IPS-20b (cell line): ENCODE results near the gene TRIM71.

ENCODE experiments used
- H3K27ac ChIP-seq: one replicate; pipeline ENCODE4 v1.5.1; 2013; ENCODE audit warnings: low read length
- H3K27me3 ChIP-seq: 2 replicates; pipeline ENCODE4 v1.6.1; 2013; ENCODE audit warnings: mild to moderate bottlenecking, low read length, inconsistent platforms; ENCODE audit not compliant: insufficient read depth
- H3K36me3 ChIP-seq: 2 replicates; pipeline ENCODE4 v1.6.1; 2013; ENCODE audit warnings: low read depth, mild to moderate bottlenecking, inconsistent platforms, low read length, moderate library complexity; ENCODE audit not compliant: insufficient read depth
- H3K4me1 ChIP-seq: 2 replicates; pipeline ENCODE4 v1.6.1; 2013; ENCODE audit warnings: mild to moderate bottlenecking, control low read depth, inconsistent platforms, low read length, moderate library complexity; ENCODE audit not compliant: insufficient read depth
- H3K4me3 ChIP-seq: 2 replicates; pipeline ENCODE4 v1.5.1; 2013; ENCODE audit warnings: mild to moderate bottlenecking, low read length, inconsistent platforms
- H3K9ac ChIP-seq: 2 replicates; pipeline ENCODE4 v1.6.1; 2013; ENCODE audit warnings: low read depth, mild to moderate bottlenecking, inconsistent platforms, low read length, moderate library complexity
- H3K9me3 ChIP-seq: 2 replicates; pipeline ENCODE4 v1.6.1; 2013; ENCODE audit warnings: mild to moderate bottlenecking, low read depth, low read length, inconsistent platforms; ENCODE audit not compliant: insufficient read depth

TRIM71 gene

GRCh38 chr3:32885283-32885901, 67.6 kb downstream of the TRIM71 start:
- Histone ChIP-seq H3K4me1 (peaks cover 15% of the 10 kb centered on the region), H3K9me3 (no peaks in the 10 kb centered on the region), H3K9ac (no peak overlapping the region), H3K36me3 (peaks cover 99% of the 10 kb centered on the region), H3K4me3 (no peak overlapping the region), H3K27ac (no peak overlapping the region), H3K27me3 (no peaks in the 10 kb centered on the region)

- H3K36me3 ChIP-seq: peaks cover 100% of the 10 kb centered on the region
- no peak overlapping the region for H3K9ac ChIP-seq
- peaks cover 15% of the 10 kb centered on the region for H3K4me1 ChIP-seq
- no peak overlapping the region for H3K27ac ChIP-seq
- no peaks in the 10 kb centered on the region for H3K27me3 ChIP-seq
- H3K9me3 ChIP-seq: no peaks in the 10 kb centered on the region
- H3K4me3 ChIP-seq: no peak overlapping the region
Observed at GRCh38 chr3:32886296-32886695, 68.5 kb downstream of the TRIM71 start.

- Histone ChIP-seq H3K27ac (no peak overlapping the region), H3K9me3 (no peaks in the 10 kb centered on the region), H3K4me1 (peaks cover 15% of the 10 kb centered on the region), H3K36me3 (peaks cover 100% of the 10 kb centered on the region), H3K27me3 (no peaks in the 10 kb centered on the region), H3K4me3 (no peak overlapping the region), H3K9ac (no peak overlapping the region)
Observed at GRCh38 chr3:32886911-32887310, 69.1 kb downstream of the TRIM71 start.

GRCh38 chr3:32888739-32889138, 70.9 kb downstream of the TRIM71 start:
- Histone ChIP-seq H3K27ac (no peak overlapping the region), H3K27me3 (no peaks in the 10 kb centered on the region), H3K4me1 (peaks cover 5% of the 10 kb centered on the region; the same call in 1 of the 2 replicates), H3K4me3 (no peak overlapping the region), H3K9me3 (no peaks in the 10 kb centered on the region), H3K36me3 (peaks cover 100% of the 10 kb centered on the region), H3K9ac (no peak overlapping the region)

- peaks cover 2% of the 10 kb centered on the region; the same call in 1 of the 2 replicates for H3K4me1 ChIP-seq
- no peak overlapping the region for H3K27ac ChIP-seq
- peaks cover 100% of the 10 kb centered on the region for H3K36me3 ChIP-seq
- no peaks in the 10 kb centered on the region for H3K27me3 ChIP-seq
- H3K9ac ChIP-seq: no peak overlapping the region
- H3K9me3 ChIP-seq: no peaks in the 10 kb centered on the region
- no peak overlapping the region for H3K4me3 ChIP-seq
Observed at GRCh38 chr3:32890420-32891276, 72.9 kb downstream of the TRIM71 start.

GRCh38 chr3:32891365-32891764, 73.6 kb downstream of the TRIM71 start:
- Histone ChIP-seq H3K9ac (no peak overlapping the region), H3K27ac (no peak overlapping the region), H3K36me3 (peaks cover 100% of the 10 kb centered on the region), H3K9me3 (no peaks in the 10 kb centered on the region), H3K27me3 (no peaks in the 10 kb centered on the region), H3K4me1 (no peaks in the 10 kb centered on the region), H3K4me3 (no peak overlapping the region)

GRCh38 chr3:32892625-32893598, 75.1 kb downstream of the TRIM71 start:
- Histone ChIP-seq H3K36me3 (peaks cover 98% of the 10 kb centered on the region), H3K4me1 (peaks cover 1% of the 10 kb centered on the region; the same call in 1 of the 2 replicates)

GRCh38 chr3:32894977-32895376, 77.2 kb downstream of the TRIM71 start:
- H3K36me3 ChIP-seq: peaks cover 92% of the 10 kb centered on the region
- H3K4me1 ChIP-seq: peaks cover 7% of the 10 kb centered on the region; the same call in 1 of the 2 replicates
- no peak overlapping the region for H3K9ac ChIP-seq
- H3K27ac ChIP-seq: no peak overlapping the region
- H3K9me3 ChIP-seq: no peaks in the 10 kb centered on the region
- no peaks in the 10 kb centered on the region for H3K27me3 ChIP-seq
- H3K4me3 ChIP-seq: no peak overlapping the region

More at GRCh38 chr3:32892625-32893598, 75.1 kb downstream of the TRIM71 start:
- H3K27me3 ChIP-seq: no peaks in the 10 kb centered on the region
- no peak overlapping the region for H3K4me3 ChIP-seq
- H3K27ac ChIP-seq: no peak overlapping the region
- no peak overlapping the region for H3K9ac ChIP-seq
- no peaks in the 10 kb centered on the region for H3K9me3 ChIP-seq

GRCh38 chr3:32895701-32896100, 77.9 kb downstream of the TRIM71 start:
- H3K9ac ChIP-seq: no peak overlapping the region
- H3K27me3 ChIP-seq: no peaks in the 10 kb centered on the region
- no peaks in the 10 kb centered on the region for H3K9me3 ChIP-seq
- H3K4me3 ChIP-seq: no peak overlapping the region
- H3K36me3 ChIP-seq: peaks cover 85% of the 10 kb centered on the region
- H3K4me1 ChIP-seq: peaks cover 7% of the 10 kb centered on the region; the same call in 1 of the 2 replicates
- no peak overlapping the region for H3K27ac ChIP-seq

GRCh38 chr3:32896143-32896542, 78.3 kb downstream of the TRIM71 start:
- Histone ChIP-seq H3K4me1 (peaks cover 7% of the 10 kb centered on the region; the same call in 1 of the 2 replicates), H3K36me3 (peaks cover 80% of the 10 kb centered on the region), H3K27me3 (no peaks in the 10 kb centered on the region), H3K4me3 (no peak overlapping the region), H3K9ac (no peak overlapping the region), H3K27ac (no peak overlapping the region), H3K9me3 (no peaks in the 10 kb centered on the region)

- peaks cover 7% of the 10 kb centered on the region; the same call in 1 of the 2 replicates for H3K4me1 ChIP-seq
- no peak overlapping the region for H3K27ac ChIP-seq
- peaks cover 71% of the 10 kb centered on the region for H3K36me3 ChIP-seq
- no peak overlapping the region for H3K4me3 ChIP-seq
- H3K9ac ChIP-seq: no peak overlapping the region
- no peaks in the 10 kb centered on the region for H3K27me3 ChIP-seq
- no peaks in the 10 kb centered on the region for H3K9me3 ChIP-seq
Observed at GRCh38 chr3:32897001-32897601, 79.3 kb downstream of the TRIM71 start.
